GM18507 (cell line): ENCODE data around the gene USP16.
A peak's percentile ranks its signal among the peaks of the same experiment; 100 is the strongest.

Experiments used
- DNase-seq: peaks from one replicate; pipeline ENCODE4 v3.0.0; 2011; ENCODE audit warnings: low read depth; ENCODE audit not compliant: insufficient read length; ENCODE audit errors: extremely low spot score
- FAIRE-seq: peaks from 2 replicates; lab custom pipeline; 2011; peaks lifted over from hg19 to GRCh38; lab: Jason Lieb, UNC

Gene USP16

DNA sequence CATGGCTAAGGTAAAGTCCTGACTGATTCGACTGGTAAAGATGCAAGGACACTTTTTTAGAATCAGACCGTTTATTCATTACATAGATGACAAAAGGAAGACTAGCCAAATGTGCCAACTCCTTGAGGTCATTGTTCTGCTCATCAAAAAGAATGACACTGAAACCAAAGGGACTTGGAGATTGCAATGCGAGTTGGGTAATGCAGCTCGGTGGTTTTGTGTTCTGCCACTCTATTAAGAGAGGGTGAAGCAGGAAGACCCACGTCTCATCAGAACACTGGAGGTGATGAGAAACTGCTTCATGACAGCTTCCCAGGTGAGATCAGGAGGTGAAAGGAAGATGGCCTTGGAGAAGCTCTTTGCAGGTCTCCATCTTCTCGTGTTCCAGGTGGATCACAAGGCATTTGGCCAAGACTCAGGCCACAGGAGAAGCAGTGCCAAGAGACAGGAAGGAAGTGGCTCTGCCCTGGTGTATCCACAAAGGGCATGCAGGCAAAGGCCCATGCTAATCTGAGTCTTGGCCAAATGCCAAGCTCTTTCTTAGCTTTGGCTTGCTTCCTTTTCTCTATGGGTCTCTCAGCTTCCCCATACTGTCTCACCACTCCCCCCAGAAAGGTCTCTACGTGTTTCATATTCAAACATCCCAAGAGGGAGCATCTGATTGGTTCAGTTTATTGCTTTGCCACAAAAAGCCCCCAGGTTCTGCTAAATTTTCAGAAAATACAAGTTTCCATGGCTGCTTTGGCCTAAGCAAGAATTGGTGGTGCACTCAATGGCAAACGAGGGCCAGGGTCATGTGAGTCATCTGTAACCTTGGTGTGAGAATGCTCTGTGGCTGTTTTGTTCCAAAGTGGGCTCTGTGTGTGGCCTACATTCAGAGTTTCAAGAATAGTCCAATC is 54.6 kb downstream of the USP16 start:
- no peak for DNase-seq
- FAIRE-seq: peak; percentile 61

DNA sequence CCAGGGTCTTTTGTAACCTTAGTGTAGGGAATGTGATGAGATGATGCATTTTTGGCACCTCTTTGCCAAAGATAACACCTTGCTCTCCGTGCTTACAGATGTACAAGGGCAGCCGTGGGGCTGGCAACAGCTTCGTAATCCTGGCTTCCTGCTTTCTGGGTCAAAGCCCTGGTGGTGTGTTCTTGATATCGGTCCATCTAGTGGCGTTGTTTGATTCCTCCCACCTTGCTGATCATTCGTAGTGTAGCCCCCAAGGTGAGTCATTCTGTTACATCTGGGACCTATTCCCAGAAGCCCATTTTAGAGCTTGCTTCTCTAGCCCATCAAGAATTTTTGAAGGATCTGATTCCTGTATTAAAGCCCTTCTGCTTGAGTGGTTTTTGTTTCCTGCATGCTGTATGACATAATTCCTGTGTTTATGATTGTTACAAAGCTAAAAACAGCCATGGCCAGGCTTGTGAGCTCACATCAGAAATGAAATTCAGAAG is 56.0 kb downstream of the USP16 start:
- DNase-seq: no peak

DNA sequence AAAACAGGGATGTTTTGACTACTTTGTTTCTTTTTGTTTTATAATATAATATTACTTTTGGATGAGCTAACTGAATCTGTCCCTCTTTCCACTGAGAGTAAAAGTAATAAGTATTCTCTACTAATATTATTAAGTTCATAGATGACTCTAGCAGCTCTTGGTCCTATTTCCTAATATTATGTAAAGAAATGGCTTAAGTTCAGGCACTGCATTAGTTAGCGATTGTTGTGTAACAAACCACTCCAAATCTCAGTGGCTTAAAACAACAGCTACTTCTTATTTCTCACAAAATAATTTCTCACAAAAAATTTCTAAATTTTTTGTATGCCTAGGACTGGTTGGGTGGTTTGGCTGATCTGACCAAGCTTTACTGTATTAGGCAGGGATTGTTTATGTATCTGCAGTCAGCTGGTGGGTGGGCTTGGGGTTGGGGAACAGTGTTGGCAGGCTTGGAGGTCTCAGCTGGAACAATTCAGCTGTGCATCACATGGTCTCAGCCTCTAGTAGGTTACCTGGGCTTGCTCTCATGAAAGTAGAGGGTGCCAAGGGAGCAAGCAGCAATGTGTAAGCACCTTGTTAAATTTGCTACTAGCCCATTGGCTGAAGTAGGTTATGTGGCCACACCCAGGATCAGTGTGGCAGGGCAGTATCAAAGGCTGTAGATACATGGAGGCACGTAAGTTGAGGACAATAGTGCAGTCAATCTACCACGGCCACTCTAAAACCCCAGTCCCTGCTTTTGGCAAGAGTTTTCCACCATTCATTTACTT is 57.8 kb downstream of the USP16 start:
- no peak for FAIRE-seq
- DNase-seq: no peak

More for the DNA sequence above, 56.0 kb downstream of the USP16 start:
- FAIRE-seq: no peak

DNA sequence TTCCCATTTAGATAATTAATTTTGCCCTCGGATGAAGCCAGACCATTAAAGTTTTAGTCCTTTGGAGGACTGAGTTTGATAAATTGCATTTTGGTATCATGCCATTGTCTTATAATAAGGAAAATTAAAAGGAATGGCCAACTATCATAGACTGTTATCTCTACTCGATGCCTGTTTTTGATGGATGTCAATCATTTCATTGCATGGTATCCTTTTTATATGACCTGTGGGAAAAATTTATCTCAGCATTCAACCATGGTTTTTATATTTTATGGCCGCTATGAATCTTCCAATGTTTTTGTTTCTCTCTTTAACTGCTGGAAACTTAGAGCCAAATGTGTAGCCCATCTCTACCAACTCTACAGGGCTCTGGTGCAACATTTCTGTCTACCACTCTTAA is 58.8 kb downstream of the USP16 start:
- FAIRE-seq (no peak), DNase-seq (no peak)

DNA sequence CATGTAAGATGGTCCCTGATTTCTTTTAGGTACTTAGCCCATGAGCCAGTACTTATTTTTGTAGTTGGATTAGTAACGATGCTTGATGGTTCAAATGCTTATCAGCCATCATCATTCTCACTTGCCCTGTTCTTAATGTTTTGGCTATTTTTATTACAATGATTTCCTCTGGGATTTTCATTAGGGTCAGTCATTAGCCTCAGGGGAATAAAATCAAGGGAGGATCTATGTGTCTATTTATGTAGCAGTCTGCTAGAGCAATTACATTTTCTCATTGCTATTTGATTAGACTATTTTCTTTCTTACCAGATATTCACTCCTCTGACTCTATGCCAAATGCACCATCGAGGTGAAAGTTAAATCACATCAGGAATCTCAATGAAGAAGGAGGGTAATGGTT is 59.9 kb downstream of the USP16 start:
- DNase-seq: no peak
- no peak for FAIRE-seq

DNA sequence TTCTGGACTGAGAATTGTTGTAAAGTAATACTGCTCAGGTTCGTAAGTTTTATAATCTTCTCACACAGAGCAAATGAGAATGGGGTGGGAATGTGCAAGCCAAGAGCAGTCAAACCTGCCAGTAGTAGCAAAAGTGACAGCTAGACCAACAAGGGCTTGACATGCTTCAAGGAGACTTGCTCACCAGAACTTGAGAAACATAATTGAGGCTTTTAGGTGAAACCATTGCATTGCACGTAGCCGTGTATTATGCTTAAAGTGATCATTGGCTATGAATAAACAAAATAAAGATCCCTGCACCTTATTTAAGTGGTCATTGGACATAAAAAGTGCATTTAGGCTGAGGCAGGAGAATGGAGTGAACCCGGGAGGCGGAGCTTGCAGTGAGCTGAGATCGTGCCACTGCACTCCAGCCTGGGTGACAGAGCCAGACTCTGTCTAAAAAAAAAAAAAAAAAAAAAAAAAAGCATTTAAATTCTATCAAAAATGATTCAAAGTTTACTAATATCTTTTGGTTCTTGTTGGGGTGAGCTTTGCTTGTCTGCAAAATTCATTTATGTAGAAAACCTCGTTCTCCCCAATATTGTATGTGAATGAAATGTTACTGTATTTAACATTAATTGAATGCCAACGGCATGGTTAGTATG is 60.8 kb downstream of the USP16 start:
- FAIRE-seq (no peak), DNase-seq (no peak)

DNA sequence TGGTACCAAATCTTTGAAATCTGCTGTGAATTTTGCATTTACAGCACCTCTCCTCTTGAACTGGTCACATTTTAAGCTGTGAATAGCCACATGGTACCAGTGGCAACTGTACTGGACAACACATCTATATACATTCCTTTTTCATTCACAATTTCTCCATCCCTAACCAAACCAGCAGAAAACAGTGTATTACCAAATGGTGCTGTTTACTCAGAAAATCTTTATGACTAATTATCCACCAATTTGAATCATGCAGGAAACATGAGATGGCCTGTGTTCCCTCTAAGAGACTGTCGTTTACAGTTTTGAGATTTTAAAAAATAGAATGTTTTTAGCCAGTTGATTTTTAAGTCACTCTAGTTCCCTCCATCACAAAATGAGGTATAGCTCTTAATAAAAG is 66.6 kb downstream of the USP16 start:
- no peak for DNase-seq
- no peak for FAIRE-seq

DNA sequence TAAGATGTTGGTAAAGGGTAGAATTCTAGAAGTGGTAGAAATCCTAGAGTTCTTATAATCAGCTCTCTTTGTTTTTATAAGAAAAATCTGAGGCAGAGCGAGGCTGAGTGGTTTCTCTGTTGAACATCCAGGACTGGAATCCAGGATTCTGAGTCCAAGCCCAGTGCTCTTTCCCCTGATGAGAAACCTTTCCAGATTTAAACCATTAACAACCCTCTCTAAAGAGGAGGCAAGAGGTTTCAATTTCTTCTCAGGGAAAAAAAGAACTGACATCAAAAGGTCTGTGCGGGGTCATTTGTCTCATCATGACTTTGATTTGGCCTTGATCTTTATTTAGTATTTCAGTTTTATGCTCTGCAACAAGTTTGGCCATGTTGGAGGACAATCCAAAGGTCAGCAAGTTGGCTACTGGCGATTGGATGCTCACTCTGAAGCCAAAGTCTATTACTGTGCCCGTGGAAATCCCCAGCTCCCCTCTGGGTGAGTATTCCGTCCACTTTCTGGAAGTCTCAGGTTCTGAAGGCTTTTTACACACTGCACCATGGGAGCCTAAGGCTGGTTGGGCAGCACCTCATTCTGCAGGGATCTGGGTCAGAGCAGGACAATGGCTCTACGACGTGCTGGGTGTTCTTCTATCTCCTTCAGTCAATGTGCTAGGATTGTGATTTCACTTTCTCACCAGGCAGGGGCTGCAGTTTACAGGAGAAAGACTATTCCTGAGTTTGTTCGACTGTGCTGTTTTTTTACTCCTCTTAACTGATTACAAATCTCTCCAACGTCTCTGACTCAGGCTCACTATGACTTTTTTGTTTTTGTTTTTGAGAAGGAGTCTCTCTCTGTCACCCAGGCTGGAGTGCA is 67.9 kb downstream of the USP16 start:
- no peak for FAIRE-seq
- DNase-seq: no peak

DNA sequence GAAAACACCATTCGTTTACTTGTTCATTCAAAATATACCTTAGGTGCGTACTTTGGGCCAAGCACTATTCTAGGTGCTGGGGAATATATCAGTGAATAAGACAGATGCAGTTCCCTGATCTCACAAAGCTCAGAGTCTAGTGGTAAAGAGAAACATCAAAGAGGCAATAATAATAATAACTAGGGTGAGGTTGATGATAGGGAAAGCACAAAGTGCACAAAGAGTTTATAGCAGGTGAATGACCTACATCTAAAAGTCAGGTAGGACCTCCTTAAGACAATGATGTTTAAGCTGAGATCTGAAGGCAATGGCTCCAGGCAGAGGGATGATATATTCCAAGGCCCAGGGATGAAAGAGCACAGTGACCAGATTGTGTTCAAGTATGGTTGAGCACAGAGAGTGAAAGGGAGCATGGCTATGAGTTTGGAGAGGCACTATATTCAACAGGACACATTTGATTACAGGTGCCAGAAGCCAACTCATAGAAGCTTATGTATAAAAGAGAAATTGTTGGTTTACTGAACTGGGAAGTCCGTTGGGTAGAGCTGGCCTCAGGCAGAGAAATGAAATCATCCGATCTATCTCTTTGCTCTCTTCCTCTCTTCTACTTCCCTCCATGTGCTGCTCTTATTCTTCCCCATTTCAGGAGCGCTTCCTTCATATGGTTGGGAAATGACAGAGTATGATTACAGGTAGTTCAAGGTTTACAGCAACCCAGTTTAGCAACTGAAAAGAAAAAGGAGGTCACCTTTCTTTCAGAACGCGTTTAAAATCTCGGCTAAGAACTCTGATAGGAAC is 71.9 kb downstream of the USP16 start:
- DNase-seq (no peak), FAIRE-seq (no peak)

DNA sequence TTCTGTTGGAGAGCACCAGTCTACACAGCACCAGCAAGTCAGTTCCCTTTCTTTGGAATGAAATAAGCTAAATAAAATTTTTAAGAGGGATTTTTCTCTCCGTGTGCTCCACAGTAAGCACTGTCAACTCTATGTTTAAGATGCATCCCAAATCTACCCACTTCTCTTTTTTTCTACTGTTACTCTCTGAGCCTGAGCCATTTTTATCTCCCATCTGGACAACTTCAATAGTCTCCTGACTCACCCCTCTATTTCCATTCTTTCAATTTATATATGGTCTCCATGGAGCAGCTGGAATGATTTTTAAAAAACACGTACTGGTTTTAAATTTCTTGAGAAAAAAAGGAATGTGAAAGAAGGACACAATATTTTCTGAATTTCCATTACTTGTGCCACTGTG is 73.7 kb downstream of the USP16 start:
- FAIRE-seq (no peak), DNase-seq (no peak)

DNA sequence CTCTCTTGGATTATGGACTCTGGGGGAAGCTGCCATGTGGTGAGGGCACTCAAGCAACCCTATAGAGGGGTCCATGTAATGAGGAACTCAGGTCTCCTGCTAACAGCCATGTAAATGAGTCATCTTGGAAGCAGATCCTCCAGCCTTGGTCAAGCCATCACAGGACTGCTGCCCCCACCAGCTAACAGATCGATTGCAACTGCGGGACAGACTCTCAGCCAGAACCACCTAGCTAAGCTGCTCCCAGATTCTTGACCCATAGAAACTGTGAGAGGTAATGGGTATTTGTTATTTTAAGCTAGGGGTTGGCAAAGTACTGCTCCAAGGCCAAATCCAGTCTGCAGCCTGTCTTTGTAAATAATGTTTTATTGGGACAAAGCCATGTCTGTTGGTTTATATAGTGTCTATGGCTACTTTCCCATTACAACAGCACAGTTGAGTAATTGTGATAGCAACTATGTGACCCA is 78.4 kb downstream of the USP16 start:
- DNase-seq: no peak
- FAIRE-seq: no peak
